ENCODE measurements around the gene C1RL.
"Not testable (repeated sequence)": the region's sequence is repeated elsewhere in the genome, so short reads cannot be mapped to it uniquely, and the experiment has no call there.

Gene C1RL

GRCh38 chr12:7114008-7114407, 5.0 kb upstream of the C1RL start:
- no peak for DNase-seq (ENCODE audit: low spot score)

GRCh38 chr12:7113389-7113871, 4.4 kb upstream of the C1RL start:
- DNase-seq (ENCODE audit: low spot score): peak; percentile 58

GRCh38 chr12:7112041-7112440, 3.0 kb upstream of the C1RL start:
- no peak for DNase-seq (ENCODE audit: low spot score)

GRCh38 chr12:7110661-7111060, 1.6 kb upstream of the C1RL start:
- DNase-seq (ENCODE audit: low spot score): no peak

GRCh38 chr12:7109572-7109920, 532 bp upstream of the C1RL start:
- no peak for DNase-seq (ENCODE audit: low spot score)

GRCh38 chr12:7108003-7108795, 815 bp downstream of the C1RL start:
- DNase-seq (ENCODE audit: low spot score): peak; percentile 79

GRCh38 chr12:7107636-7108002, 1.4 kb downstream of the C1RL start:
- no peak for DNase-seq (ENCODE audit: low spot score)

GRCh38 chr12:7107181-7107580, 1.8 kb downstream of the C1RL start:
- not testable (repeated sequence) for DNase-seq (ENCODE audit: low spot score)

- DNase-seq (ENCODE audit: low spot score): no peak
These were observed 2.9 kb downstream of the C1RL start for GRCh38 chr12:7106082-7106481.

- DNase-seq (ENCODE audit: low spot score): no peak
These were observed 5.0 kb downstream of the C1RL start for GRCh38 chr12:7103837-7104584.

- DNase-seq (ENCODE audit: low spot score): no peak
These were observed 6.4 kb downstream of the C1RL start for GRCh38 chr12:7102582-7102981.

- DNase-seq (ENCODE audit: low spot score): no peak
These were observed 7.3 kb downstream of the C1RL start for GRCh38 chr12:7101694-7102131.

GRCh38 chr12:7101047-7101693, 7.8 kb downstream of the C1RL start:
- DNase-seq (ENCODE audit: low spot score): no peak

GRCh38 chr12:7100239-7100638, 8.8 kb downstream of the C1RL start:
- no peak for DNase-seq (ENCODE audit: low spot score)

GRCh38 chr12:7099290-7099996, 9.6 kb downstream of the C1RL start:
- DNase-seq (ENCODE audit: low spot score): no peak

GRCh38 chr12:7096979-7097378, 12.0 kb downstream of the C1RL start:
- DNase-seq (ENCODE audit: low spot score): no peak

GRCh38 chr12:7096006-7096932, 12.7 kb downstream of the C1RL start:
- DNase-seq (ENCODE audit: low spot score): no peak

GRCh38 chr12:7093892-7094291, 15.1 kb downstream of the C1RL start:
- no peak for DNase-seq (ENCODE audit: low spot score)

- no peak for DNase-seq (ENCODE audit: low spot score)
These were observed 15.5 kb downstream of the C1RL start for GRCh38 chr12:7093486-7093885.

- no peak for DNase-seq (ENCODE audit: low spot score)
These were observed 16.0 kb downstream of the C1RL start for GRCh38 chr12:7092986-7093460.

Measured in LoVo (cell line).